MM.1S (cell line): ENCODE measurements around the gene CHST15.

Source experiments
- DNase-seq: peaks from one replicate; pipeline ENCODE4 v3.0.0-alpha.2; 2015
- H2AFZ ChIP-seq: fragments of 300-600 bp; sonication (generic); 2 replicates; pipeline ENCODE4 v1.6.0; 2016; ENCODE audit warnings: antibody characterized with exemption, low read length
- H3F3A ChIP-seq: fragments of 300-600 bp; sonication (generic); 2 replicates; pipeline ENCODE4 v1.6.1; 2016; ENCODE audit warnings: mild to moderate bottlenecking, antibody characterized with exemption, low read length, moderate library complexity, mixed read lengths; ENCODE audit not compliant: insufficient read depth
- H3K27ac ChIP-seq: fragments of 300-600 bp; sonication (generic); 2 replicates; pipeline ENCODE4 v1.5.1; 2016; ENCODE audit warnings: mild to moderate bottlenecking, low read length
- H3K27me3 ChIP-seq: fragments of 300-600 bp; sonication (generic); replicated peaks from 2 replicates; pipeline ENCODE4 v1.6.0; 2016; ENCODE audit warnings: low read length; ENCODE audit not compliant: insufficient read depth
- H3K36me3 ChIP-seq: fragments of 300-600 bp; sonication (generic); replicated peaks from 2 replicates; pipeline ENCODE4 v1.6.1; 2016; ENCODE audit warnings: mild to moderate bottlenecking, low read length, mixed read lengths; ENCODE audit not compliant: insufficient read depth
- H3K4me1 ChIP-seq: fragments of 300-600 bp; sonication (generic); 2 replicates; pipeline ENCODE4 v1.6.1; 2016; ENCODE audit warnings: low read length, mixed read lengths
- H3K4me2 ChIP-seq: fragments of 300-600 bp; sonication (generic); 2 replicates; pipeline ENCODE4 v1.6.0; 2016; ENCODE audit warnings: low read depth, low read length
- H3K4me3 ChIP-seq: fragments of 300-600 bp; sonication (generic); 2 replicates; pipeline ENCODE4 v1.5.1; 2016; ENCODE audit warnings: low read length, mixed read lengths
- H3K79me2 ChIP-seq: fragments of 300-600 bp; sonication (generic); 2 replicates; pipeline ENCODE4 v1.6.1; 2016; ENCODE audit warnings: mixed run types, low read length, mixed read lengths
- H3K9ac ChIP-seq: fragments of 300-600 bp; sonication (generic); 2 replicates; pipeline ENCODE4 v1.6.1; 2016; ENCODE audit warnings: low read length, mixed read lengths
- H3K9me2 ChIP-seq: fragments of 300-600 bp; sonication (generic); replicated peaks from 2 replicates; pipeline ENCODE4 v1.6.1; 2016; ENCODE audit warnings: mild to moderate bottlenecking, low read length, mixed read lengths; ENCODE audit not compliant: insufficient read depth
- H3K9me3 ChIP-seq: fragments of 300-600 bp; sonication (generic); replicated peaks from 2 replicates; pipeline ENCODE4 v1.6.1; 2016; ENCODE audit warnings: mild to moderate bottlenecking, low read length, mixed read lengths; ENCODE audit not compliant: insufficient read depth
- H4K20me1 ChIP-seq: fragments of 300-600 bp; sonication (generic); 2 replicates; pipeline ENCODE4 v1.6.1; 2016; ENCODE audit warnings: mild to moderate bottlenecking, low read length, moderate library complexity, mixed read lengths; ENCODE audit not compliant: insufficient read depth
- CTCF ChIP-seq: fragments of 300-600 bp; sonication (generic); IDR thresholded peaks from 2 replicates; pipeline ENCODE4 v1.5.1; 2016; ENCODE audit warnings: antibody characterized with exemption, low read length, mixed read lengths
- EZH2 ChIP-seq: fragments of 300-600 bp; sonication (generic); optimal IDR thresholded peaks from 2 replicates; pipeline ENCODE3; 2017; ENCODE audit warnings: low read depth, mild to moderate bottlenecking, antibody characterized with exemption, low read length, mixed read lengths
- EZH2phosphoT487 ChIP-seq: fragments of 300-600 bp; sonication (generic); IDR thresholded peaks from 2 replicates; pipeline ENCODE4 v1.6.1; 2018; ENCODE audit warnings: antibody characterized with exemption, low read length

The CHST15 gene

GRCh38 chr10:124077208-124077993, 16.0 kb downstream of the CHST15 start:
- no peaks in the 10 kb centered on the region for H4K20me1 ChIP-seq
- peaks cover 91% of the 10 kb centered on the region for H3F3A ChIP-seq
- H3K9ac ChIP-seq, result no peak overlapping the region
- no peaks in the 10 kb centered on the region for H3K27me3 ChIP-seq
- H3K9me2 ChIP-seq, result no peaks in the 10 kb centered on the region
- peak overlapping the region; percentile 92; the same call in 1 of the 2 replicates for H3K27ac ChIP-seq
- no peaks in the 10 kb centered on the region for H3K36me3 ChIP-seq
- H3K4me3 ChIP-seq, result no peak overlapping the region
- peaks cover 92% of the 10 kb centered on the region for H3K79me2 ChIP-seq
- peak overlapping the region; percentile 18; the same call in 1 of the 2 replicates for H3K4me2 ChIP-seq
- no peak overlapping the region for H2AFZ ChIP-seq
- no peak for DNase-seq
- TF ChIP-seq EZH2 (no peak), CTCF (no peak), EZH2phosphoT487 (no peak)
- no peaks in the 10 kb centered on the region for H3K9me3 ChIP-seq
- peaks cover 95% of the 10 kb centered on the region for H3K4me1 ChIP-seq

GRCh38 chr10:124076148-124076733, 17.2 kb downstream of the CHST15 start:
- Histone ChIP-seq H3K79me2 (peaks cover 82% of the 10 kb centered on the region), H3K4me3 (no peak overlapping the region), H3K9ac (peak overlapping the region; percentile 28; the same call in 1 of the 2 replicates), H3K36me3 (no peaks in the 10 kb centered on the region), H3K9me2 (no peaks in the 10 kb centered on the region), H3K4me2 (peak overlapping the region; percentile 59), H3K4me1 (peaks cover 95% of the 10 kb centered on the region), H3F3A (peaks cover 91% of the 10 kb centered on the region), H3K27me3 (no peaks in the 10 kb centered on the region), H3K27ac (peak overlapping the region; percentile 97), H4K20me1 (no peaks in the 10 kb centered on the region), H3K9me3 (no peaks in the 10 kb centered on the region), H2AFZ (no peak overlapping the region)
- TF ChIP-seq CTCF (no peak), EZH2 (no peak), EZH2phosphoT487 (no peak)
- DNase-seq, result no peak

GRCh38 chr10:124075231-124075955, 18.0 kb downstream of the CHST15 start:
- Histone ChIP-seq H3K9me2 (no peaks in the 10 kb centered on the region), H3K27me3 (no peaks in the 10 kb centered on the region), H3K4me3 (peak overlapping the region; percentile 14; the same call in 1 of the 2 replicates), H3K36me3 (no peaks in the 10 kb centered on the region), H3K4me2 (peak overlapping the region; percentile 59), H3K27ac (peak overlapping the region; percentile 97), H3K9ac (peak overlapping the region; percentile 28; the same call in 1 of the 2 replicates), H3F3A (peaks cover 91% of the 10 kb centered on the region), H3K79me2 (peaks cover 82% of the 10 kb centered on the region), H2AFZ (no peak overlapping the region), H4K20me1 (no peaks in the 10 kb centered on the region), H3K4me1 (peaks cover 95% of the 10 kb centered on the region), H3K9me3 (no peaks in the 10 kb centered on the region)
- TF ChIP-seq EZH2phosphoT487 (no peak), CTCF (no peak), EZH2 (no peak)
- no peak for DNase-seq
